Measurements from ENCODE around the gene CD72.
A peak's percentile ranks its signal among the peaks of the same experiment; 100 is the strongest.

Gene CD72, protein sequence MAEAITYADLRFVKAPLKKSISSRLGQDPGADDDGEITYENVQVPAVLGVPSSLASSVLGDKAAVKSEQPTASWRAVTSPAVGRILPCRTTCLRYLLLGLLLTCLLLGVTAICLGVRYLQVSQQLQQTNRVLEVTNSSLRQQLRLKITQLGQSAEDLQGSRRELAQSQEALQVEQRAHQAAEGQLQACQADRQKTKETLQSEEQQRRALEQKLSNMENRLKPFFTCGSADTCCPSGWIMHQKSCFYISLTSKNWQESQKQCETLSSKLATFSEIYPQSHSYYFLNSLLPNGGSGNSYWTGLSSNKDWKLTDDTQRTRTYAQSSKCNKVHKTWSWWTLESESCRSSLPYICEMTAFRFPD
- total RNA-seq, result 4.9 reads per million, percentile 19 among the genes with 10 or more reads in this experiment

DNA sequence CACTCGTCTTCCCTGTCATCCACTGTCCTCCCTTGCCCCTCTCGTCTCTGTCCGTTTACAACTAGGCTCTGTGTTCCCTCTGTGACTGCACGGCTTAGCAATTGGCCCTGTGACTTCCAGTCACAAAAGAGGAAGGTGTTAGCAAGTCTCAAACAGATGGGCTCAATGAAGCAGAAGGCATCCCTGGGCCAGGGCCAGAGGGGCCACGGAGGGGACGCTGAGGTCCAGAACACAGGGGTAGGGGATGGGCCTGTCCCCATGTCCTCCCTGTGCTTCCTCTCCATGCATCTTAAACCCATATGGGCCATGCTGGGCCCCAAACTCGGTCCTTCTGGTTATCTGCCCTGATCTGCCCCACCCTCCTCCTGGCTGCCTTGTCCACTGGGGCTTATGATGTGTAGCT is at the start of gene CD72:
Gene CD72, minus strand, starts transcription at position 89 of the 403 bp plus-strand sequence. CDS start 110 bp downstream, outside the sequence.
- no peak for DNase-seq

DNA sequence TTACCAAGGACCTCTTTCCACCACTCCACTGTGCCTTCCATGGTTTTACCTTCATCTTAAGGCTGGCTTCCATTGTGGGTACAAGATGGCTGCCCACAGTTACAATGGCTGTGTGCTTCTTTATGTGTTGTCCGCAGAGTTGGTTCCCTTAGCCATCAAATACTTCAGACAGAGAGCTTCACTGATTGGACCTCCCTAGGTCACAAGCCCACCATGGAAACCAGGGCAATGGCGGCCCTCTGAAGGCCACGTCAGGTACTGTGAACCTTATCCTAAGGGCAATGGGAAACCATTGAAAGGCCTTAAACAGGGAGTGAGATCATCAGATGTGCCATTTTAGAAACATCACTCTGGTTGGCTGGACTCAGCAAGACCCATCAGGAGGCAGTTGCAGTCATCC is 49.7 kb upstream of the CD72 start:
- DNase-seq, result no peak

DNA sequence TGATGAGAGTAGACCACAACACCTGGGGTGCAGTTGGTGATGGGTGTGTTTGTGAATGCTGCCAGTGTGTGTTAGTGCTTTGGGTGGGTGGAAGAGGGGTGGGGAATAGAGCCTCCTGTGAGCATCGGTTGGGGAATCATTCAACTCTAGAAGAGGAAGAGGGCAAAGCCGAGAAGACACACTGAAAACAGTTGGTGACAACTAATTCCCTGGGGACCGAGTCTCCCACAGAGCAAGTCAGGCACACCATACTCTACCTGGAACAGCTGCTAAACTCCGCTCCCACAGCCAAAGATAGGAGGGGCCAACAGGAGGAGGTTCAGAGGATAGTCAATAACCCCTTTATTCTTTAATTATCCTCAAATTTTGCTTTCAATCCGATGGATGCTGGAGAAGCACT is 48.3 kb upstream of the CD72 start:
- no peak for DNase-seq

DNA sequence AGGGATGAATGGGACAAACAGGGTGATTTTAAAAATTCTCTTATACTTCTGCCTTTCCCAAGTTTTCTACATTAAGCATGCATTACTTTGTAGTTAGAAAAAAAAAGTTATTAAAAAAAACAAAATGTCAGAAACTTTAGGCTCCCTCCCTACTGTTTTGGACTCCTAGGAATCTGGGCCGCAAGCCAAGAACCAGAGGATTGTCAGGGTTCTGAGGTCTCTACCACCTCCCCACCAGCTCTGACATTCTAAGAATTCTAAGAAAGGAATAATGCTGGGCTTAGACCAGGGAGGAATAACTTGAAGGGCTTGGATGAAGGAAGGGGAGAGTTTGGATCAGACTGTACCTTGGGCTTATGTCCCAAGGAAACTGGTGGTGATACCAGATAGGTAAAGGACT is 47.8 kb upstream of the CD72 start:
- DNase-seq, result no peak

DNA sequence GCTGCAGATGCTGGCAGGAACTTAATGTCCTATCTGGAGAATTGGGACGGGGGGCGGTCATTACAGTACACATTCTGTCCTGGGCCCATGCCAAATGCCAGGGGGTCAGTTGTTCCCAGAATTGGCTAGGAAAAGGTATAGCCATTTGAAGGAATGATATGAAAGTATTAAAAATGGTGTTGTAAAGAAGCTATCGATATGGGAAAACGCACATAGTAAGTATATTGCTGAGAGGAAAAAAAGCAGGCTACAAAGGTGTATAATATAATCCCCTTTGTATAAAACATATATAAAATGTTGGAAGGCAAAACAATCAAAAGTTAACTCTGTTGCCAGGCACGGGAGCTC is 47.2 kb upstream of the CD72 start:
- no peak for DNase-seq

DNA sequence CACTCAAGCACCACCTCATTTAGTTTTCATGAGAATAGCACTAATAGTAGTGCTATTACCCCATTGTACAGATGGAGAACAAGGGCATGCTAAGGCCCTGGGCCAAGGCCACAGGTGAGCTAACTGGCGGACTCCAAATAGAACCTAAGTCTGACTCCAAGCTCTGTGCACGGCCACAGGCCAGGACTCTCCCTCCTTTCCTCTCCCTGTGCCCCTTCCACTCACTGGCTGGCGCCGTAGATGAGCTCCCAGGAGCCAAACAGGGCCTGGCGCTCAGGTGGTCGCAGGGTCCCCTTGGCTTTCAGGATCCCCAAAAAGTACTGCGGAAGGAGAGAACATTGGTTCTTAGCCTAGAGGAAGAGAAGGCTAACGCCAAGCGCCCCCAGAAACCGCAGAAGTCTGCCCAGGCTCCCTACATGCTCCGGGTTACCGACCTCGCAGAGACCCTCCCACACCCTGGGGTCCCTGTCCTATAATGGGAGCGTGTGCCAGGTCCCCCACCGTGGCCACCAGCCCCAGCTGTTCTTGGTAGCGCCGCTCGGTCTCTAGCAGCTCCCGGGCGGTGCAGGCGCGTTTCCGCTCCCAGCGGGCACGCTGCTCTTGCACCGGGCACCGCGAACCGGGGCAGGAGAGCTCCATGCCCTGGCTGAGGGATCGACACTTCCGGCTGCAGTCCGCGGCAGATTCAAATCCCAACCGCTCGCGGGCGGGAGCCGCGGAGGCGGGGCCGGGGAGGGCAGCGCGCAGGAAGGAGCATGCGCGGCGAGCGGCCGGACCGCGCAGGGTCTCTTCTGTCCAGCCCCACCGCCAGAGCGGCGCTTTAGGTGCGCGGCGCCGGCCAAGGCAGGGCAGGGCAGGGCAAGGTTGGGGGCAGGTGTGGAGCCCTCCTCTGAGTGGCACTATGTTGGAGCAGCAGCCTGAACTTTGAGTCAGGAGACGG is 46.6 kb upstream of the CD72 start, which contains the start of gene ARHGEF39:
Gene ARHGEF39, minus strand, starts transcription at position 665 of the 940 bp plus-strand sequence. Its CDS starts 26 bp downstream, at position 639.
- peak; percentile 43 for DNase-seq

DNA sequence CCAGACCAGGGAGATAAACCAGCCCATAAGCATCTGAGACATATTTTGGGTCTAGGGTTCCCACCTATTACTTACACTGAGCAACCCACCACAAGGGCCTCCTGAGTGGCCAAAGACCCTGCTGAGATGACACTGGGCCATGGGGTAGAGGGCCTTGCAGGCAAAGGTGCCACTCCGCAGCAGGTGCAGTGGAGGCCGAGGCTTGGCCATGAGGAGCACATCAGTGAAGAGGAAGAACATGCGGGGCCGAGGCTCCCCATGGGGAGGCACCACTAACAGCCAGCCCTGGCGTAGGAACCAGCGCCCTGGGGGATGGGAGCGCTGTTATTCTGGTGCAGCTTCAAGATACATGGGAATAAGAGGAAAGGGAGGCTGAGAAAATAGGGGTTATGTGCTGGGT is 44.2 kb upstream of the CD72 start:
- DNase-seq, result no peak

DNA sequence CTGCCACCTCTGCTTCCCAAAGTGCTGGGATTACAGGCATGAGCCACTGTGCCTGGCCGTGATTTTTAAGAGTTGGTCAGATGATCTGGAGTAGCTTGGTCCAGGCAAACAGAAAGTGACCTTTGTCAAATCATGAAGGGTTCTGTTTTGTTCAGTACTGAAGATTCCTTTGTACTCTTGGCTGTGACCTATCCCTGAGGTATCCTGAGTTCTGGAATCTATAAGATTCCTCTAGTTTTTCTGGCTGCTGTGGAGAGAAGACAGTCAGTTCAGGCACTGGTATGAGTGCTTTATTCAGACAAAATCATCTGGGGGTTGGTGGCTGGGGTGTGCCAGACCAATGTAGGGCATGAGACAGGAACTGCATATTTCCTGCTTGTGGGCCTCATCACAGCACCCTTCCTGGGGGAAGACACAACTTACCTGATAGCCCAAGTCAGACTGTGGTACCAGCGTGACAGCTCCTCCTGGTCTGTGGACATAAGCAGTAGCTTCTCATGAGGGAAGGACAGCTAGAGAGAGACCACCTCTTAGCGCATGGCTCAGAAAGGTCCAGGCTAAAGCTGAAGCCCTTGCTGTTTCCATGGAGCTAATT is 43.6 kb upstream of the CD72 start:
- peak; percentile 33 for DNase-seq

DNA sequence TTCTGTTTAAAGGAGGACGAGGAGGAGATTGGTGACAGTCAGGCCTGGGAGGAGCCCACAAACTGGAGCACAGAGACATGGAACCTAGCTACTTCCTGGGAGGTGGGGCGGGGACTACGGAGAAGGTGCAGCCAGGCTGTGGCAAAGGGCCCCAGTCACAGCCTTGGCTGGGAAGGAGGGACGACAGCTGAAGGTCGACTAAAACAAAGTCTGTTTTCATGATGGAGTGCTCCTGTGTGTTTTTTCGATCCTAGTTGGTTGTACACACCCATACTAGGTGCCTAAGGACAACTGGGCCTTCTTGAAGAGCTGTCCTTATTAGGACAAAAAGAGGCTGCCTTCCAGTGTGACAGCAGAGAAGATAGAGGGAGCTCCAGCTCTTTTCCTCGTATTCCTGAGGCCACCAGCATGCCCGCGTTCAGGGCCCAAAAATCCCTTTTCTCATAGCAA is 42.8 kb upstream of the CD72 start:
- no peak for DNase-seq

DNA sequence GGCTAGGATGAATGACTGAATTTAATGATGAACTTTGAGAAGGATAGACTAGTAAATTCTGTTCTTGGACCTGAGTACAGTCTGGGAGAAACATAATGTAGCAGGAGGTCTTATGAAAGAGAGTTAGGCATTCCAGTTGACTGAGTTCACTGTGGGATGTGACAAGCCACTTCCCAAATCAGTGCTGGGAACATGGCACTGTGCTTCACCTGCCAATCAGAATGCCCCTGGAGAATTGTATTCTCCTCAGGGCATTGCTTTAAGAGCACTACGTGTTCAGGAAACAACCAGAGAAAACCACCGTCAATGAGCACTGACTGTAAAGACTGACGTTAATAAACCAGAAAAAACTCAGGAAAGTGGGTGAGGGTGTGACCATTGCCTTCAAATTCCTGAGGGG is 41.1 kb upstream of the CD72 start:
- DNase-seq, result no peak

DNA sequence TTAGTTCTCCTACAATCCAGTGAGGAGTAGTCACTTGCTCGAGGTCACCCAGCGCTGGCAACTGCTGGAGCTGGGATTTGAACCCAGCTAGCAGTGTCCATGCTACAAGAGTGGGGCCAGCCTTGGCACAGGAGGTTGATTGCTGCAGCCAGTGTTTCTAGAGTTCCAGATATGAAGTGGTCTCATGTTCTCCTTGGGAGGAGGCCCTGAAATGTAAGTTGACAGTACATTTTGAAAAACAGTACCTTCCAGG is 40.7 kb upstream of the CD72 start:
- DNase-seq, result no peak

DNA sequence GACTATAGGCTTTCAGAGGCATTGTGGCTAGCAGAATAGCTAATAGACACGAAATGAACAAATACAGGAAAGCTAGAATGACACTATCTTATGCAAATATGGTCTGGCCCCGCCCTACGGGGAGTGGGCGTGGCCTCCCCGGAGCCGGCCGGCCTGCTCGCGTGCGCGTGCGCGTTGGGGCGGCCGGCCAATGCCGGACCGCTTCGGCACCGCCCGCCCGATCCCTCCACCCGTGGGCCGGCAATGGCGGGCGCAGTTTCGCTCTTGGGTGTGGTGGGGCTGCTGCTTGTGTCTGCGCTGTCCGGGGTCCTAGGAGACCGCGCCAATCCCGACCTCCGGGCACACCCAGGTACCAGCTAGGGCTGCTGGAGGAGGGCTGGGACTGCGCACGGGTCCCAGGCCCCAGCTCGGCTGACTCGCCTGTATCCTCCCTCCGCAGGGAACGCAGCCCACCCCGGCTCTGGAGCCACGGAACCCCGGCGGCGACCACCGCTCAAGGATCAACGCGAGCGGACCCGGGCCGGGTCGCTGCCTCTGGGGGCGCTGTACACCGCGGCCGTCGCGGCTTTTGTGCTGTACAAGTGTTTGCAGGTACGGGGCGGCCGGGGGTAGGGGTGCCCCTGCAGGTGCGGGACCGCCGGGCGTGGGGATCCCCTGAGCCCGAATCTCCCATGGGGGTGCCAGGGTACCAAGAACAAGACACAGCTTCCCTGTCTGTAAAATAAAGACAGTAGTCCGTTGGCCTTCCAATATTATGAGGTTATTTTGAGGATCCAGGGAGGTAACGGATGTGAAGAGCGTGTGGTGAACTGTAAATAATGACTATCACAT is 40.1 kb upstream of the CD72 start, which contains the start of gene CCDC107:
Gene CCDC107, plus strand, starts transcription at position 156 of the 831 bp plus-strand sequence. Its CDS starts 88 bp downstream, at position 244.
- peak; percentile 77 for DNase-seq

DNA sequence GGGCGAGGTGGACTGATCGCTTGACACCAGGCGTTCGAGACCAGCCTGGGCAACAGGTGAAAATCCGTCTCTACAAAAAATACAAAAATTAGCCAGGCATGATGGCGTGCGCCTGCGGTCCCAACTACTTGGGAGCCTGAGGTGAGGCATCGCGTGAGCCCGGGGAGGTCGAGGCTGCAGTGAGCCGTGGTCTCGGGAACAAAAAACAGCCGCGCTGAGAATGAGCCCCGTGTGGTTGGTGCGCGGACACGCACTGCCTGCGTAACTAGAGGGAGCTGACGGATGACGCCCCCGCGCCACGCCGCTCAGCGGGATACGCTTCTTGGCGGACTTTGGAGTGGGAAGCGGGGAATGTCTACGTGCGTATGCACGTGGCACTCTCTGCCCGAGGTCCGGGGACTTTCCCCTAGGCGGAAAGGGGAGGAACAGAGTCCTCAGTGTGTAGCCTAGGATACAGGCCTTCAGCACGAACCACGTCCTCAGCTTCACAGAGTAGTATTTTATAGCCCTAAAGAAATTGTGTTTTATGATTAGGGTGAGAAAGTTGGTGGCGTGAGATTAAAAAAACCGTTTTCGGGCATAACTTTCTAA is 39.4 kb upstream of the CD72 start, which contains the start of gene RMRP:
Gene RMRP, minus strand, starts transcription at position 474 of the 591 bp plus-strand sequence.
- peak; percentile 78 for DNase-seq

DNA sequence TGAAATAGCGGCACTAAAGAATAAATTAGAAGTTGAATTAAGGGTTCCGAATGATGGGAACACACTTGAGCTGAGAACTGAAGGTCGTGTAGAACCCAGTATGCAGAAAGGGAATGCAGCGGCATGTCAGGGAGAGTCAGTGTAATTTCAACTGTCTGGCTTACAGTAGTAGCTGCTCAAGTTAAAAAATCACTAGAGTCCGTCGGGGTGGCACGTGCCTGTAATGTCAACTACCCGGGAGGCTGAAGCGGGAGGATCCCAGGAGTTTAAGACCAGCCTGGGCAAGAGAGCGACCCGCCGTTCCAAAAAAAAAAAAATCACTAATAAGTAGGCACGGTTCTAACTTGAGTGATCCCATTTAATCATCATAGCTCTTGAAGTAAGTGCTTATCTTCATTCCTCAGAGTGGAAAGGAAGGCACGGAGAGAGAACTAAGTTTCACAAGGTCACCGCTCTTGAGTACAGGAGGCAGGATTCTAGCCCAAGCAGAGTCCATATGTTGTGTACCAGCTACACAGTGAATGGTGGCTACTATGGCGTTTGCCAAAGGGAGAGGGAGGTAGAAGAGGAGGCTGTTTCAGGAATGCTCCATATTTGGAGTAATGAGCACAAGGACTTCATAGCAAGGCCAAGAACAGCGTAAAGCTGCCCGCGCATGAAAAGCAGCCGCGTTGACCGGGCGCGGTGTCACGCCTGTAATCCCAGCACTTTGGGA is 38.8 kb upstream of the CD72 start:
- DNase-seq, result no peak

DNA sequence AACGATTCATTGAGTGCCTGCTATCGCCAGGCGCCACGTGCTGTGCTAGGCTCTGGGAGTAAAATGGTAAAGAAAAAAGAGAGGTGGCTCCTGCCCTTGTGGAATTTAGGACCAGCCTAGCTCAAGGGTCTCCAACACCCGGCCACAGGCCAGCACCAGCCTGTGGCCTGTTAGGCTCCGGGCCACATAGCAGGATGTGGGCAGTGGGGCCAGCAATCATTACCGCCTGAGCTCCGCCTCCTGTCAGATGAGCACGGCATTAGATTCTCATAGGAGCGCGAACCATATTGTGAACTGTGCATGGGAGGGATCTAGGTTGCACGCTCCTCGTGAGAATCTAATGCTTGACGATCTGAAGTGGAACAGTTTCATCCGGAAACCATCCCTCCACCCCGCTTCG is 38.1 kb upstream of the CD72 start:
- DNase-seq, result no peak

DNA sequence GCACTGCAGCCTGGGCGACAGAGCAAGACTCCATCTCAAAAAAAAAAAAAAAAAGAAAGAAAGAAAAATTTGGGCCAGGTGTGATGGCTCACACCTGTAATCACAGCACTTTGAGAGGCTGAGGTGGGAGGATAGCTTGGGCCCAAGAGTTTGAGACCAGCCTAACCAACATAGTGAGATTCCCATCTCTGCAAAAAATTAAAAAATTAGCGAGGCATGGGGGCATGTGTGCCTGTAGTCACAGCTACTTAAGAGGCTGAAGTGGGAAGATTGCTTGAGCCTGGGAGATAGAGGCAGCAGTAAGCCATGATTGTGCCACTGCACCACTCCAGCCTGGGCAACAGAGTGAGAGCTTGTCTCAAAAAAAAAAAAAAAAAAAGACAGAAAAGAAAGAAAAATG is 35.4 kb upstream of the CD72 start:
- DNase-seq, result no peak

DNA sequence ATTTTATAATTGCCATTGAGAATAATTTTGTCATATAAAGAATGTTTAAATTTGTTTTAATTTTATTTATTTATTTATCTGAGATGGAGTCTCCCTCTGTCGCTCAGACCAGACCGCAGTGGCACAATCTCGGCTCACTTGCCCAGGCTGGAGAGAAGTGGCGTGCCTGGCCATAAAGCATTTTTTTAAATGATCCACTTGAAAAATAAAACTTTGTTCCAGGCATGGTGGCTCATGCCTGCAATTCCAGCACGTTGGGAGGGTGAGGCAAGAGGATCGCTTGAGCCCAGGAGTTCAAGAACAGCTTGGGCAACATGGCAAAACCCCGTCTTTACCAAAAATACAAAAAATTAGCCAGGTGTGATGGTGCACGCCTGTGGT is 34.6 kb upstream of the CD72 start:
- DNase-seq, result no peak

DNA sequence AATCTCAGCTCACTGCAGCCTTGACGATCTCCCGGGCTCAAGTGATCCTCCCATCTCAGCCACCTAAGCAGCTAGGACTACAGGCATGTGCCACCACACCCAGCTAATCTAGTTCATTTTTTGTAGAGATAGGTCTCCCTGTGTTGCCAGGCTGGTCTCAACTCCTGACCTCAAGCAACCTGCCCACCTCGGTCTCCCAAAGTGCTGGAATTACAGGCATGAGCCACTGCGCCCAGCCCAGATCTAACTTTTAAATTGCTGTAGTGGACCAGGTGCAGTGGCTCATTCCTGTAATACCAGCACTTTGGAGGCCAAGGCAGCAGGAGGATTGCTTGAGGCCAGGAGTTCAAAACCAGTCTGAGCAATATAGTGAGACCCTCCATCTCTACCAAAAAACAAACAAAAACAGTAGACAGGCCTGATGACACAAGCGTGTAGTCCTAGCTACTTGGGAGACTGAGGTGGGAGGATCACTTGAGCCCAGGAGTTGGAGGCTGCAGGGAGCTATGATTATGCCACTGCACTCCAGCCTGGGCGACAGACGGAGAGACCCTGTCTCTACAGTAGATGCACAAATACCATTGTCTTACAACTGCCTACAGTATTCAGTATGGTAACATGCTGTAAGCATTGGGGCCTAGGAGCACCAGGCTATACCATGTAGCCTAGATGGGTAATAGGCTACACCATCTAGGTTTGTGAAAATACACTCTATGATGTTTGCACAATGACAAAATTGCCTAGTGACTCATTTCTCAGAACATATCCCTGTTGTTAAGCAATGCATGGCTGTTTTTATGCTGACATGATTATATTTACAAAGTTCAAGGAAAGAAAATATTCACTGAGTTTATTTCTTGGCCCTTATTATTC is 34.0 kb upstream of the CD72 start:
- no peak for DNase-seq

DNA sequence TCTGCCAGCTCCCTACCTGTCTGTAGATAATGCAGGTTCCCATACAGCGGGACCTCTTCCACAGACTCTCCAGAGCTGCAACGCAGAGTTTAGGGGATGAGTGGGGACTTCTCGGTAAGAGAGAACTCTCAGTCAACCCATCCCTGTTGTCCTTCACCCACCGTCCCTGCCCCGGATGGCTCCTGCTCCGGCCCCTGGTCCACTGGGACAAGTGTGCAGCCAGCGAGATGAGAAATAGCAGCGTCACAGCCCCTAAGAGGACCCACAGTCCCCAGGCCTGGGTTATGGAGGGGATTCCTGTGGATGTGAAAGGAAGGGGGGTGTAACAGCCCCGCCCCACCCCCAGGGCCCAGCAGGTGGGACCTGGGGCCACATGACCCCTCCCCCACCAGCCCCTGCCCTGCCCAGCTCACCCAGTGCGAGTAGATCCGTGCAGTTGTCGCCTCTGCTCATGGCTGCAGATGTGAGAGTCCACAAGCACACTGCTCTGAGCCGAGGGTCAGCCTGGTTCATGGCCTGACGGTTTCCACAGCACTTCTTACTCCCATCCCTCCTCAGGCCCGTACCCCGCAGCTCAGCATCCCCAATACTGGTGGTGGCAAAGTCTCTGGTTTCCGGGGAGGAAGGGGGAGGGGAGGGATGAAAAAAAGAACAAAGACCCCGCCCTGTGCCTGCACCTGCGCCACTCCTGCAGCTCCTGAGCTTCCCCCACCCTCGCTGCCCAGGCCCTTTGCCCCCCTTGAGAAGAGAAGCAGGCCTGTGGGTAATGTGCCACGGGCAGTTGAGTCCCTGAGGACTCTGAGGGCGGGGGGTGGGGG is 32.3 kb upstream of the CD72 start, which contains the start of gene SIT1:
Gene SIT1, minus strand, starts transcription at position 591 of the 818 bp plus-strand sequence. Its CDS starts 78 bp downstream, at position 513.
- DNase-seq, result no peak
